ENCODE data around the gene KPNA4. TPM values are rescaled to one million over a fixed set of nuclear protein-coding genes. Genes with fewer than 3 reads are reported as not detected.

Gene KPNA4
- total RNA-seq, 2 experiments from 2014 or later: 44.0 to 49.4 TPM

- H3K27me3 ChIP-seq (ENCODE audit: control insufficient read depth in 1 of 2, insufficient read depth in 2 of 2, low read length in 2 of 2): no peaks in the 10 kb centered on the region
- Mint-ChIP-seq H3K4me1 (ENCODE audit: low read depth) (peaks cover 52% of the 10 kb centered on the region), H3K36me3 (ENCODE audit: low read depth) (peaks cover 40% of the 10 kb centered on the region), H3K27ac (peak overlapping the region; percentile 96), H3K9me3 (no peaks in the 10 kb centered on the region), H3K4me3 (peak overlapping the region; percentile 99), H3K27me3 (no peaks in the 10 kb centered on the region)
- ChIA-PET POLR2A (interaction anchor here (1.8 to 3.0 kb wide), 4 partner anchors 117 to 654 kb away, joined by 5 to 21 read pairs (median 8); partner anchors contain the start of genes NMD3, PPM1L and TRIM59), CTCF (interaction anchor here (1.5 kb wide), 1 partner anchor 13 kb away, joined by 5 read pairs; no protein-coding TSS in a partner anchor)
- H3K4me1 ChIP-seq (ENCODE audit: insufficient read depth, low read length): peaks cover 22% of the 10 kb centered on the region
- H3K27ac ChIP-seq (ENCODE audit: low read depth in 1 of 2, low read length in 2 of 2): no peak overlapping the region
- no peak for ATAC-seq (ENCODE audit: poor library complexity)
- peaks cover 6 to 16% of the 10 kb centered on the region in 2 experiments for H3K9me3 ChIP-seq (ENCODE audit: control insufficient read depth in 1 of 2, insufficient read depth in 1 of 2, low read length in 2 of 2)
- H3K4me3 ChIP-seq (ENCODE audit: low read length): peak overlapping the region; percentile 64
- no peak for TF ChIP-seq CTCF (IDR thresholded peaks at IDR 0.05)
- no peak for DNase-seq
- intact Hi-C loops (cut with DNase I, micrococcal nuclease): loop anchor here (2.0 to 10.0 kb wide), 7 partner anchors 116 to 1922 kb away; partner anchors contain the start of genes GFM1 (in 1 of the 2), LXN (in 1 of the 2), NMD3 (in 1 of the 2) and TRIM59 (in 1 of the 2)
- no peaks in the 10 kb centered on the region for H3K36me3 ChIP-seq (ENCODE audit: insufficient read depth, low read length)
These were observed 1.1 kb upstream of the KPNA4 start for GRCh38 chr3:160566499-160566898.

GRCh38 chr3:160564949-160565441, 376 bp downstream of the KPNA4 start:
- Histone ChIP-seq H3K9me3 (ENCODE audit: control insufficient read depth in 1 of 2, insufficient read depth in 1 of 2, low read length in 2 of 2) (peaks cover 3 to 16% of the 10 kb centered on the region in 2 experiments), H3K4me1 (ENCODE audit: insufficient read depth, low read length) (peaks cover 22% of the 10 kb centered on the region), H3K27ac (ENCODE audit: low read depth in 1 of 2, low read length in 2 of 2) (peak overlapping the region; percentile 85 to 88), H3K4me3 (ENCODE audit: low read length) (peak overlapping the region; percentile 64), H3K36me3 (ENCODE audit: insufficient read depth, low read length) (no peaks in the 10 kb centered on the region), H3K27me3 (ENCODE audit: control insufficient read depth in 1 of 2, insufficient read depth in 2 of 2, low read length in 2 of 2) (no peaks in the 10 kb centered on the region)
- ATAC-seq (ENCODE audit: poor library complexity) (peak; percentile 28), DNase-seq (peak in 12 of 14 experiments; percentile 27 to 84 (median 57))
- H3K9me3 Mint-ChIP-seq: no peaks in the 10 kb centered on the region
- H3K36me3 Mint-ChIP-seq (ENCODE audit: low read depth): peaks cover 45% of the 10 kb centered on the region
- H3K4me3 Mint-ChIP-seq: peak overlapping the region; percentile 99
- POLR2A ChIA-PET: interaction anchor here (0.6 to 3.0 kb wide), 7 partner anchors 8 to 656 kb away, joined by 4 to 21 read pairs (median 5); partner anchors contain the start of genes IFT80, NMD3, PPM1L and SMC4
- intact Hi-C loops (cut with DNase I, micrococcal nuclease): loop anchor here (2.0 to 10.0 kb wide), 7 partner anchors 118 to 1920 kb away; partner anchors contain the start of genes GFM1 (in 1 of the 2), LXN (in 1 of the 2), NMD3 (in 1 of the 2) and PPM1L (in 1 of the 2)
- TF ChIP-seq CTCF (IDR thresholded peaks at IDR 0.05): no peak
- no peaks in the 10 kb centered on the region for H3K27me3 Mint-ChIP-seq
- CTCF ChIA-PET: no interaction called here
- H3K27ac Mint-ChIP-seq: peak overlapping the region; percentile 96
- peaks cover 66% of the 10 kb centered on the region for H3K4me1 Mint-ChIP-seq (ENCODE audit: low read depth)

GRCh38 chr3:160564258-160564911, 986 bp downstream of the KPNA4 start:
- Histone ChIP-seq H3K4me3 (ENCODE audit: low read length) (peak overlapping the region; percentile 64), H3K27ac (ENCODE audit: low read depth in 1 of 2, low read length in 2 of 2) (peak overlapping the region; percentile 15 to 33), H3K4me1 (ENCODE audit: insufficient read depth, low read length) (peaks cover 22% of the 10 kb centered on the region), H3K9me3 (ENCODE audit: control insufficient read depth in 1 of 2, insufficient read depth in 1 of 2, low read length in 2 of 2) (peaks cover 0 to 16% of the 10 kb centered on the region in 2 experiments), H3K27me3 (ENCODE audit: control insufficient read depth in 1 of 2, insufficient read depth in 2 of 2, low read length in 2 of 2) (no peaks in the 10 kb centered on the region), H3K36me3 (ENCODE audit: insufficient read depth, low read length) (no peaks in the 10 kb centered on the region)
- peak in 6 of 14 experiments; percentile 4 to 28 (median 18) for DNase-seq
- CTCF ChIA-PET: no interaction called here
- Mint-ChIP-seq H3K27me3 (no peaks in the 10 kb centered on the region), H3K4me3 (peak overlapping the region; percentile 99), H3K36me3 (ENCODE audit: low read depth) (peaks cover 51% of the 10 kb centered on the region), H3K9me3 (no peaks in the 10 kb centered on the region), H3K27ac (peak overlapping the region; percentile 92), H3K4me1 (ENCODE audit: low read depth) (peaks cover 72% of the 10 kb centered on the region)
- no peak for TF ChIP-seq CTCF (IDR thresholded peaks at IDR 0.05)
- POLR2A ChIA-PET: interaction anchor here (0.6 to 3.0 kb wide), 8 partner anchors 8 to 656 kb away, joined by 3 to 21 read pairs (median 5); partner anchors contain the start of genes IFT80, NMD3, SMC4 and TRIM59
- no peak for ATAC-seq (ENCODE audit: poor library complexity)
- intact Hi-C loops (cut with DNase I, micrococcal nuclease): loop anchor here (2.0 to 10.0 kb wide), 5 partner anchors 160 to 1920 kb away; partner anchors contain the start of genes GFM1 (in 1 of the 2), LXN (in 1 of the 2) and PPM1L (in 1 of the 2)

All from CD4-positive, alpha-beta T cell (primary cell).